GM04503 (cell line): ENCODE results near the gene TTLL13.
"Not testable (repeated sequence)": the region's sequence is repeated elsewhere in the genome, so short reads cannot be mapped to it uniquely, and the experiment has no call there.

Experiments
- DNase-seq: peaks from one replicate; pipeline ENCODE4 v3.0.0-alpha.2; 2012; ENCODE audit warnings: low read depth

TTLL13 gene

DNA sequence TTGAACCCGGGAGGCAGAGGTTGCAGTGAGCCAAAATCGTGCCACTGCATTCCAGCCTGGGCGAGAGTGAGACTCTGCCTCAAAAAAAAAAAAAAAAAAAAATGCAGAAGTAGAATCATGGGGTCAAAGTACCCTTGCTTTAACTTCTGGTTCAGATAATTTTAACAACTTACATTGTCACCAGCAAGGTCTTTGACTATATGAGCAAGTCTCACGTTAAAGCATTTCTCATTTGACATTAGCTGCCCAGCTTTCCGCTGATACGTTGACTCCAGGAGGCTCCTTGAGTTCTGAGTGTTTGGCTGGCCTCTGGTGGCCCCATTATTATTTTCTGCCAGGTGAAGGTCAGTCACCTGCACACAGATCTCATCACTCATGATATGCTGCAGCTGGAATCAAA lies 32.3 kb downstream of the TTLL13 start:
- not testable (repeated sequence) for DNase-seq

GRCh38 chr15:90286678-90287077 lies 37.3 kb downstream of the TTLL13 start:
- no peak for DNase-seq

- DNase-seq, result no peak
These were observed 37.7 kb downstream of the TTLL13 start for GRCh38 chr15:90287101-90287500.

- no peak for DNase-seq
These were observed 38.6 kb downstream of the TTLL13 start for GRCh38 chr15:90287946-90288345.

GRCh38 chr15:90291679-90292356 lies 42.5 kb downstream of the TTLL13 start:
- no peak for DNase-seq

GRCh38 chr15:90293040-90293810 lies 43.9 kb downstream of the TTLL13 start:
- DNase-seq, result not testable (repeated sequence)

DNA sequence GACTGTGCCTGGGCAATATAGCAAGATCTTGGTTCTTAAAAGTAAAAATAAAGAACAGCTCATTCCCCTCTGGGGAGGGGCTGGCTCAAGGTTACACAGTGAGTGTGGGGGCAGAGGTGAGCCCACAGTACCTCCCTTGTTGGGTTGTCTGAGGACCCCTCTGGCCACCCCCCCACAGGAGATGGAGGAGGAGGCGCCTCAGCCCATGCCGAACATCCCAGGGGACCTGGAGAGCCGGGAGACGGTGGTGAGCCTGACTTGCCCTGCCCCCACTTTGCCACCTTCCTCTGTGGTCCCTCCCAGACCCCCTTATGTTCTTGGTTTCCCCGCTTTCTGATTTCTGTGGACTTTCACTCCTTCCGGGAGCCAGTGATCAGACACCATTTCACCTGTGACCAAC lies 44.8 kb downstream of the TTLL13 start:
- DNase-seq, result no peak

DNA sequence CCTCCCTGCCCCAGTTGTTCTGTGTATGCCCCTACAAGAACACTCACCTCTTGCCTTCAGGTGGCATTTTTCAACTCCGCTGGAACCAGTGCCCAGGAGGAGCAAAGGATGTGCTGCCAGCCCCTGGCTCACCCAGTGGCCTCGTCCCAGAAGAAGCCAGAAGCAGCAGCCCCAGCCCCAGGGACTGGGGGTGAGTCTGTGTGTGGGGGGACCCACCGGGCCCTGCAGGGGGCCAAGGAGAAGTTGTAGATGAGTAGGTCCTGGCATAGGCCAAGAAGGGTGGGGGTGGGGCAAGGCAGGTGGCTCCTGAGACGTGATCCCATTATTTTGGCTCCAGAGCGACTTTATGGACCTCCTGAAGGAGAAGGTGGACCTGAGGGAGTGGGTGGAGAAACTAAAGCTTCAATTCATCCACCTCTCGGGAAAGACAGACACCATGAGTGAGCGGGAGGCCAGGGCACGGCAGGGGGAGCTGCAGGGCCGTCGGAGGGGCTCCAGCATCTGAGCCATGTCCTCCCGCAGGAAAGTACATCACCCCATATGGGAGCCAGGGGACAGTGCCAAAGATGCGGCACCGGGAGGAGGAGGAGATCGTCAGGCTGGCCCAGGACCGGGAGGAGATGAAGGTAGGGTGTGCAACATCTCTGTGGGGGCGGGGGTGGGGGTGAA lies 45.4 kb downstream of the TTLL13 start:
- DNase-seq, result no peak

GRCh38 chr15:90295270-90295648 lies 45.9 kb downstream of the TTLL13 start:
- DNase-seq, result no peak

DNA sequence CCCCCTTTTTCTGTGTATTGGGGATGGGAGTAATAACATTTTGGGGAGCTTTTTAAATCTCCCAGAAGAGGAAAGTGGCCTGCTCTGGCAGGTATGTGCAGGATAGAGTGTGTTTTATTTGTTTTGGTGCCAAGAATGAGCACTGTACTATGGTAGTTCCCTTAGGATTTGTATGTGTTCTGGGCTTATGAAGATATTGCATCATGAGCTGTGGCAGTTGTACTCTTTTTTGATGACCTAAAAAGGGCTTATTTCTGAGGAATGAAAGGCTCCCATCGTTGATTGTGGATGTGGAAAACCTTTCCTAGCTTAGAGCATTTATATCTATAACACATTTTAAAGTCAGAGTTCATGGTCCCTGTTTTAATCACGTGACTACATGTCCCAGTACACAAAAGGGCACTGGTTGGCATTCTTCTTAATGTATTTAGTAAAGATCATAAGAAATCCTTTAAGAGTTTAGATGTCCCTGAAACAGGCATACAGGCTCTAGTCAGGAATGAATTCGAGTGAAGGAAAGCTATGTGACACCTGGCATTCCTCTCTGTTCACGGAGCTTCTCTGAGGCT lies 47.0 kb downstream of the TTLL13 start:
- DNase-seq, result not testable (repeated sequence)

DNA sequence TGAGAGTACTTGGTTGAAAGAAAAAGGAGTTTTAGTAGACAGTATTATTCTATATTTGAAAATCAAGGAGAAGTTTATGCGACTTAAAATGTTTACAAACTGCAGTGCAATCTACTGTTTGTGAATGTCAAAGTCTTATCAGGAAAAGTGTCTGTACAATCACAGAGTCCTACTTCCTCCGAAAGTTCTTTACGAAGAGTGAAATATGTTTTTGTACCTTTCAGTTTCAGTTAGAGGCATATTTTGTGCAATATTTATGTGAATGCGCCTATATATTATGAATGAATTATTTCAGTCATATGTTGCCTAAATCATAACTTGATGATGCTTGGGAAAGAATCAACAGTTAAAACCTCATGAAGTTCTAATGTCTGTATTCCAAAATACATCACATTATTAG lies 47.7 kb downstream of the TTLL13 start:
- no peak for DNase-seq

DNA sequence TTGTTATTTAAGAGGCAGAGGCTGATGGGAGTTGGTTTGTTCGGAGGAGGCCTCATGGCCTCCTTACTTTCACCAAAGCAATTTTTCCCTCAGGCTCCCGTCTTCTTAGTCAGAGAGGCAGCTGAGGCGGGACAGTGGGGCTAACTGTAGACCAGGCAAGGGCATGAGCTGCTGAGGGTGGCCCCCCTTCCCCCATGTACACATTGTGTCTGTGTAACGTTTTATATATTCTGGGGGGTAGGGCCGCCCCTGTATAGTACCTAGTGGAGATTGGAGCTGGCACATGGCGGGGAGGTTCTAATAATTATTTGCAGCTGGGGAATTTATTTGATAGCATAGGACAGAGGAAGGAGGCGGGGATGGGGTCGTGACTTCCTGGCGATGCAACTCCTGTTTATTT lies 51.2 kb downstream of the TTLL13 start:
- no peak for DNase-seq

GRCh38 chr15:90300988-90301706 lies 51.8 kb downstream of the TTLL13 start:
- no peak for DNase-seq

DNA sequence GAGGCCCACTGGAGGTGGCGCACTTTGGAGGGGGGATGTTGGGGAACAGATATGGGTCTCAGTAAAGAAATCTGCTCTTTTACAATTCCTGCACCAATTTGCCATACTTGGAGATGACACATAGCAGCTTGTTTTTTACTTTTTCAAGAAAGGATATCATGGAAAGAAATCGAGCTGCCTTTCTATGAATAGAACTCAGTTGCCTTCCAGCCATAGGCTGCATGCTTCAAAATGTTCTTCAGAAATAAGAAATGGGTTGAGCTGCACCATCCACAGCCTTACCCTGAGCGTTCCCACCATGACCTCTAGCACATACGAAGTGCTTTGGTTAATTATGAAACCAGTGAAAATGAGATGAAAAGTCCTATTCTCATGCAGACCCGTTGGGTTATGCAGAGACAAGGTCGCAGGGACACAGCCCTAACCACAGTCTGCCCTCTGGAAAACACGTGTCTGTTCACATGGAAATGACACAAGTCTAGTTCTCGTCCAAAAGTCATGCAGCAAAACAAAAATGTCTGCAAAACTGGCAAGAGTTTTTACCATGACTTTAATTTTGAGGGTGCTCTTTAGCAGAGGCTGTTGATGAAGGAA lies 52.4 kb downstream of the TTLL13 start:
- DNase-seq, result no peak

- DNase-seq, result not testable (repeated sequence)
These were observed 56.0 kb downstream of the TTLL13 start for GRCh38 chr15:90305355-90305754.

DNA sequence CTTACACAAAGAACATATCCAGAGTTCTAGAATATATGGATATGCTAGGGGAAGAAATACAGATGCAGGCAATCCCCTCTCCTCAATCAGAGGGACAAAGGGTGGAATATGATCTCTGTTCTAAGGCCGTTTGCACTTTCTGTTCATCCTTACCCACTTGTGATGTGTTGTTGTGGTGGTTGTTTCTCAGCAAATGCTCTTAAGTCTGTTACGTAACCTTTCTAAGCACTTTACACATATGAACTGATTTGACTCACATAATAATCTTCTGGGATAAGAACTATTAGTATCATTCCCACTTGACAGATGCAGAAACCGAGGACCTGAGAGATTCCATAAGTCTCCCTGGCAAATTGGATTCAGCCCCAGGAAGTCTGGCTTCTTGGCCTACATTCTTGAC lies 56.6 kb downstream of the TTLL13 start:
- no peak for DNase-seq

- DNase-seq, result no peak
These were observed 57.2 kb downstream of the TTLL13 start for GRCh38 chr15:90306560-90306959.

- no peak for DNase-seq
These were observed 58.3 kb downstream of the TTLL13 start for GRCh38 chr15:90307661-90308060.

DNA sequence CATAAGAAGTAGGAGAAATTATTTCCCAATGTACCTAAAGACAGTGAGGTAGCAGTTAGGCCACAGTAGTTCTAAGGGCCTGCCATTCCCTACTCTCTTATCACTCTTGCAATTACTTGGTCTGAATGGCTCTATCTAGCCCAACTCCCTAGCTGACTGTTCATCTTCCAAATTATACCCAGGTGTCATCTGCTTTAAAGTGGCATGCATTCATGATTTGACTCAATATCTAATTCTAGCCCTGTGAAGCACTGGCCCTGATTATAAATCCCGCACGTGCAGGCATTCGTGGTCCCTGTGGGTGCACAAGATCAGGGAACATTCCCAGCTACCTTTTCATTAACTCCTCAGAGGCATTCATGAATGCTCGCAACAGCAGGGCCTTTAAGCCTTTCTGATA lies 59.7 kb downstream of the TTLL13 start:
- DNase-seq, result no peak
